Measurements from ENCODE around the gene OR52E1.

Gene OR52E1

DNA sequence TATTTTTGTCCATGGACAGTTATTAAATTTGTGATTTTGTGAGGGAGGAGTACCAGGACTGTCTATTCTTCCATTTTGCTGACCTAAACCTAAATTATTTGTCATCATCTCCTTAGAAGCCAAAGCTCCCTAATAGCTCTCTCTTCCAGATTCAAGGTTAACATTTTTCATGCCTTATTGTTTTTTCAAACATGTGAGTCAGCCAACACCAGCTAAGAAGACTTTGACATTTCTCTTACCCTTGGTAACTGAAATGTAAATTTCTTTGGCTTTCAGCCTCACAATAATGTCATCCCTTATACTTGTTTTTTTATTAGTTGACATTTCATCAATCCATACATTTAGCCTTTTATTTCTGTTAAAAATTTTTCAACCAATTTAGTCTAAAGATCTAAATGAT lies 19.2 kb downstream of the OR52E1 start:
- no peak for FAIRE-seq
- TF ChIP-seq POLR2A (IDR thresholded peaks at IDR 0.05; ENCODE audit: low read depth, low read length), result no peak

DNA sequence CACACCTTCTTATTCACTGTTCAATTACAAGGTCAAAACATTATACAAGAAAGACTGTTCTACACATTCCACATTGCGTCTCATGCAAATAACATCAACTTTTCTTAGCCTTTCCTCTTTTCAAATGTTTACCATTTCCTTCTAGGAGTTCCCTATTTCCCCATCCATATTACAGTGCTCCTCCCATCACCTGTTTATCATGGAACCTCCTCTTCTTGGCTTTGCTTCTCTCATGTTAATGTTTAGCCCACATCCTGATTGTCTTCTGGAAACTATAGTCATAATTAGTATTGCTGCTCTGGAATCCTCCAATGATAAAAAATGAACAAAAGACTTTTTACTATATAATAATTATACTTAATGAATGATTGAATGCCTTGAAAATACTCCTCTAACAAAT lies 21.3 kb downstream of the OR52E1 start:
- FAIRE-seq (no peak), DNase-seq (ENCODE audit: insufficient read length, low spot score) (no peak)
- no peak for TF ChIP-seq POLR2A (IDR thresholded peaks at IDR 0.05; ENCODE audit: low read depth, low read length)

More for the DNA sequence above, 19.2 kb downstream of the OR52E1 start:
- DNase-seq (ENCODE audit: insufficient read length, low spot score), result no peak

- no peak for TF ChIP-seq POLR2A (IDR thresholded peaks at IDR 0.05; ENCODE audit: low read depth, low read length)
- FAIRE-seq (peak; percentile 77), DNase-seq (ENCODE audit: insufficient read length, low spot score) (no peak)
Observed at GRCh38 chr11:5092821-5093585, 23.6 kb downstream of the OR52E1 start.

GRCh38 chr11:5096011-5096410 lies 26.6 kb downstream of the OR52E1 start:
- no peak for TF ChIP-seq POLR2A (IDR thresholded peaks at IDR 0.05; ENCODE audit: low read depth, low read length)
- FAIRE-seq, result no peak
- no peak for DNase-seq (ENCODE audit: insufficient read length, low spot score)

GRCh38 chr11:5102246-5102645 lies 32.9 kb downstream of the OR52E1 start:
- FAIRE-seq, result no peak
- DNase-seq (ENCODE audit: insufficient read length, low spot score), result no peak
- no peak for TF ChIP-seq POLR2A (IDR thresholded peaks at IDR 0.05; ENCODE audit: low read depth, low read length)

DNA sequence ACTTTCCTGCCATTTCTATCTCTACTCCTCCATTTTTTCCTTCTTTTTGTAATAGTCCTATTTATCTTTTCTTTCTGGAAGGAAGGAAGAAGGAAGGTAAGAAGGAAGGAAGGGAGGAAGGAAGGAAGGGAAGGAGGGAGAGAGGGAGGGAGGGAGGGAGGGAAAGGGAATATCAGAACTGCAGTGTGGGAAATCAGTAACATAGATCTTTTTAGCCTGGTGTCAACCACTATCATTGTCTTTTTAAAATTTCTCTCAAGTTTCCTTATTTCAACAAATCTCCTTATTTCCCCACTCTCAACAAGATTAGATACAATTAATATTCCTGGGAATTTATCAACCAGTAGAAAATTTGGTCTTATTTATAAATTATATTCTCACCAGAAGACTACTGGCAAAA lies 33.7 kb downstream of the OR52E1 start:
- TF ChIP-seq POLR2A (IDR thresholded peaks at IDR 0.05; ENCODE audit: low read depth, low read length), result no peak
- no peak for DNase-seq (ENCODE audit: insufficient read length, low spot score)
- FAIRE-seq, result no peak

DNA sequence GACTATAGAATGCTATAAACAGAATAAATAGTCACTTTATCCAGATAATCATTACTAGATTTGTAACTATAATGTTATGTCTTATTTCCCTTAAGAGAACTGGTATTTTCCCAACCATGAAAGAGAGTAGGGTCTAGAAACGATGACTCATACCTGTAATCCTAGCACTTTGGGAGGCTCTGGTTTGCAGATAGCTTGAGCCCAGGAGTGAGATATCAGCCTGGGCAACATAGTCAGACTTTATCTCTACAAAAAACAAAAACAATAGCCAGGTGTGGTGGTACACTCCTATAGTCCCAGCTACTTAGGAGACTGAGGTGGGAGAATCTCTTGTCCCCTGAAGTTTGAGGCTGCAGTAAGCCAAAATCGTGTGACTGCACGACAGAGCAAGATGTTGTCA lies 37.9 kb downstream of the OR52E1 start:
- TF ChIP-seq POLR2A (IDR thresholded peaks at IDR 0.05; ENCODE audit: low read depth, low read length), result no peak
- DNase-seq (ENCODE audit: insufficient read length, low spot score) (no peak), FAIRE-seq (no peak)

- FAIRE-seq (peak; percentile 20), DNase-seq (ENCODE audit: insufficient read length, low spot score) (no peak)
- TF ChIP-seq POLR2A (IDR thresholded peaks at IDR 0.05; ENCODE audit: low read depth, low read length), result no peak
Observed at GRCh38 chr11:5115339-5115738, 46.0 kb downstream of the OR52E1 start.

DNA sequence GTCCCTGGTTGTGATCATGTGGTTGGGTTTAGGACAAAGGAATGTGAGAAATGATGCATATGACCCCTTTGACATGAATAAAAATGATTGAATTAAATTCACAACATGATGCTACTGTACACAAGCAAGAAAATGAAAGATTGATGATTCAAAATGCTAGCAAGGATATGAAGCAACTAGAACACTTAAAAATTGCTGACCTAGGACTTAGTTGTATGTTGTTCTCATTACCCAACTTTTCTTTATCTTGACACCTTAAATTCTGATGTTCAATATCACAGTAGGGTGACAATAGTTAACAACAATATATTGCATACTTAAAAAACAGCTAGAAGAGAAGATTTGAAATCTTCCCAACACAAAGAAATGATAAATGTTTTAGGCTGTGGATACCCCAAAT lies 48.2 kb downstream of the OR52E1 start:
- no peak for DNase-seq (ENCODE audit: insufficient read length, low spot score)
- no peak for TF ChIP-seq POLR2A (IDR thresholded peaks at IDR 0.05; ENCODE audit: low read depth, low read length)
- no peak for FAIRE-seq

DNA sequence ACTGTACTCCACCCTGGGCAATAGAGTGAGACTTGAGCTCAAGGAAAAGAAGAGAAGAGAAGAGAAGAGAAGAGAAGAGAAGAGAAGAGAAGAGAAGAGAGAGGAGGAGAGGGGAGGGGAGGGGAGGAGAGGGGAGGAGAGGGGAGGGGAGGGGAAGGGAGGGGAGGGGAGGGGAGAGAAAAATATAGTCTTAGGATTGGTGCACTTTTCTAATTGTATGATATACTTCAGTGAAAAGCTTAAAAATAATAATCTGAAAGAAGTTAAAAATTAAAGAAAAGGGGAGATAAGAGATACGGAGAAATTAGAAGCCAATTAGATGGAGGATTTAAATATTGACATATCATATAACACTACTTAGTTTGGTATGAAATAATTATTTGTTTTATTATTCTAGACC lies 49.5 kb downstream of the OR52E1 start:
- no peak for FAIRE-seq
- DNase-seq (ENCODE audit: insufficient read length, low spot score), result no peak
- TF ChIP-seq POLR2A (IDR thresholded peaks at IDR 0.05; ENCODE audit: low read depth, low read length), result no peak

All from H54 (cell line).